GM23338 (cell line): Measurements from ENCODE around the gene RFX3. TPM values are rescaled to one million over a fixed set of nuclear protein-coding genes. Genes with fewer than 3 reads are reported as not detected.

Source experiments
- ATAC-seq: fragments of 200-7000 bp; cut with Tn5 transposase; 3 replicates; pipeline ENCODE4 v1.9.1; 2020
- DNase-seq: peaks from one replicate; pipeline ENCODE4 v3.0.0-alpha.2; 2015; ENCODE audit warnings: low spot score
- H2AFZ ChIP-seq: fragments of 200-600 bp; sonication (generic); 2 replicates; pipeline ENCODE4 v1.8.0; 2016; ENCODE audit warnings: antibody characterized with exemption, mild to moderate bottlenecking, moderate library complexity
- H3F3A ChIP-seq: fragments of 200-600 bp; sonication (generic); replicated peaks from 2 replicates; pipeline ENCODE4 v1.8.0; 2017; ENCODE audit warnings: antibody characterized with exemption, mixed run types, low read depth
- H3K27ac ChIP-seq: fragments of 200-600 bp; sonication (generic); 2 replicates; pipeline ENCODE4 v1.6.1; 2016; ENCODE audit warnings: low read depth
- H3K27me3 ChIP-seq: fragments of 200-600 bp; sonication (generic); 2 replicates; pipeline ENCODE4 v1.8.0; 2016; ENCODE audit warnings: mild to moderate bottlenecking, mixed run types, moderate library complexity; ENCODE audit not compliant: insufficient read depth
- H3K36me3 ChIP-seq: fragments of 200-600 bp; sonication (generic); 2 replicates; pipeline ENCODE4 v1.8.0; 2016; ENCODE audit warnings: mild to moderate bottlenecking; ENCODE audit not compliant: insufficient read depth
- H3K4me1 ChIP-seq: fragments of 200-600 bp; sonication (generic); 2 replicates; pipeline ENCODE4 v1.8.0; 2016; ENCODE audit warnings: mild to moderate bottlenecking, moderate library complexity; ENCODE audit not compliant: insufficient read depth
- H3K4me2 ChIP-seq: fragments of 200-600 bp; sonication (generic); 2 replicates; pipeline ENCODE4 v1.7.1; 2017; ENCODE audit warnings: mixed run types
- H3K4me3 ChIP-seq: fragments of 200-600 bp; sonication (generic); 2 replicates; pipeline ENCODE4 v1.6.1; 2016; ENCODE audit warnings: mixed run types
- H3K79me2 ChIP-seq: fragments of 200-600 bp; sonication (generic); replicated peaks from 2 replicates; pipeline ENCODE4 v1.8.0; 2017; ENCODE audit warnings: mild to moderate bottlenecking; ENCODE audit not compliant: insufficient read depth
- H3K9me2 ChIP-seq: fragments of 200-600 bp; sonication (generic); 2 replicates; pipeline ENCODE4 v1.8.0; 2017; ENCODE audit not compliant: insufficient read depth
- H4K20me1 ChIP-seq: fragments of 200-600 bp; sonication (generic); replicated peaks from 2 replicates; pipeline ENCODE4 v1.8.0; 2017; ENCODE audit warnings: mild to moderate bottlenecking; ENCODE audit not compliant: insufficient read depth
- H3K27ac Mint-ChIP-seq: 2 replicates; pipeline ENCODE4 v1.8.0; 2020; ENCODE audit warnings: inconsistent platforms, mild to moderate bottlenecking, moderate library complexity, mixed read lengths
- H3K27me3 Mint-ChIP-seq: 3 replicates; pipeline ENCODE4 v1.8.0; 2022; ENCODE audit warnings: low read depth, mild to moderate bottlenecking, moderate library complexity, mixed read lengths, inconsistent platforms; ENCODE audit not compliant: insufficient read depth, poor library complexity
- H3K36me3 Mint-ChIP-seq: 3 replicates; pipeline ENCODE4 v1.8.0; 2021; ENCODE audit warnings: low read depth, mild to moderate bottlenecking, inconsistent platforms, moderate library complexity, mixed read lengths
- H3K4me1 Mint-ChIP-seq: 3 replicates; pipeline ENCODE4 v1.8.0; 2020; ENCODE audit warnings: mild to moderate bottlenecking, inconsistent platforms, mixed read lengths
- H3K4me3 Mint-ChIP-seq: 3 replicates; pipeline ENCODE4 v1.8.0; 2021; ENCODE audit warnings: moderate library complexity, mild to moderate bottlenecking, inconsistent platforms, mixed read lengths
- H3K9me3 Mint-ChIP-seq: 3 replicates; pipeline ENCODE4 v1.8.0; 2020; ENCODE audit warnings: moderate library complexity, mild to moderate bottlenecking, inconsistent platforms, mixed read lengths
- CREB1 ChIP-seq: fragments of 250-450 bp; sonication (Bioruptor Pico); IDR thresholded peaks from 2 replicates; pipeline ENCODE4 v1.5.0; 2020; ENCODE audit warnings: low read depth, mild to moderate bottlenecking, moderate library complexity
- EZH2 ChIP-seq: fragments of 200-600 bp; sonication (generic); IDR thresholded peaks from one replicate; pipeline ENCODE4 v1.8.0; 2017; ENCODE audit warnings: antibody characterized with exemption, mild to moderate bottlenecking, low read depth; ENCODE audit not compliant: unreplicated experiment
- JUNB ChIP-seq: IDR thresholded peaks from one replicate; pipeline ENCODE4 v1.6.1; 2016; ENCODE audit warnings: antibody characterized with exemption; ENCODE audit not compliant: unreplicated experiment
- NANOG ChIP-seq: IDR thresholded peaks from 2 replicates; pipeline ENCODE4 v1.6.1; 2016; ENCODE audit warnings: antibody characterized with exemption, borderline replicate concordance
- STAT1 ChIP-seq: IDR thresholded peaks from one replicate; pipeline ENCODE4 v1.6.1; 2016; ENCODE audit warnings: antibody characterized with exemption; ENCODE audit not compliant: unreplicated experiment
- ZNF114 ChIP-seq: fragments of 250-450 bp; sonication (Bioruptor Pico); IDR thresholded peaks from 2 replicates; pipeline ENCODE4 v1.5.0; 2020; ENCODE audit warnings: mild to moderate bottlenecking, moderate library complexity
- ZNF331 ChIP-seq: fragments of 250-450 bp; sonication (Bioruptor Pico); IDR thresholded peaks from 2 replicates; pipeline ENCODE4 v1.5.0; 2020; ENCODE audit warnings: low read depth, mild to moderate bottlenecking, moderate library complexity
- polyA plus RNA-seq: library from polyadenylated mRNA; unstranded; fragments of >200 nt; fragmentation: Nextera tagmentation; extraction: Ambion mirVana; gene quantifications from 2 replicates; pipeline ENCODE4 v1.2.1, GENCODE V29; 2016
- total RNA-seq: library from RNA; depleted of rRNA; stranded (reverse); fragments of >200 nt; shearing (Covaris generic); gene quantifications from 2 replicates; pipeline ENCODE4 v1.2.3, GENCODE V29; 2014
- TF ChIP-seq, protein P1 (sequence below): fragments of 250-450 bp; sonication (Bioruptor Pico); IDR thresholded peaks from 2 replicates; pipeline ENCODE4 v1.5.0; 2020; ENCODE audit warnings: mild to moderate bottlenecking, moderate library complexity
- TF ChIP-seq, protein P2 (sequence below), 2 experiments: fragments of 200-600 bp in 1 of 2; sonication (generic) in 1 of 2; conservative IDR thresholded peaks; 2 replicates each; pipeline versions ENCODE4 v1.5.1 to v1.6.1; 2016 to 2017; ENCODE audit warnings: antibody characterized with exemption in 2 of 2, low read depth in 2 of 2, mild to moderate bottlenecking in 2 of 2, moderate library complexity in 1 of 2

The RFX3 gene
- total and polyA plus RNA-seq, 2 experiments from 2014 or later: 9.8 to 22.1 TPM

DNA sequence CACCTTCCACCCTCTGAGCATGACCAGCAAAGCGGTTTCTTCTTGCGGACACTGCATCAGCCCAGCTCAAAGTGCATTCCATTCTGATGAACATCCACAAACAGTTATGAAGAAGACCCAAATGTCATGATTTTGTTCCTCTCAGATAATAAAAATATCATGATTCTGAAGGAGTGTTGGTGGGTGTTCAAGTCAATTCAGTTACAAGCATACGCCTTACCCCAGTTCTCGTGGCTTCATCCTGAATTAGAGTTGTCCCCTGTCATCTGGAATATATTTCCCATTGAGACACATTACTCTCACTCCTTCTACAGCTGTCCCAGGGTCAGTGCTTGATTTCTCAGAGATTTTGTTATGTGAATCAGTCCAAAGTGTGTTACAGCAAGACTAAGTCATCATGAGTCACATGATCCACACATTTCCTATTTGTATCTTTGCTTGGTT, 325.4 kb downstream of the RFX3 start:
- DNase-seq (no peak), ATAC-seq (no peak)
- Mint-ChIP-seq H3K36me3 (no peaks in the 10 kb centered on the region), H3K27me3 (peaks cover 7% of the 10 kb centered on the region), H3K4me1 (peaks cover 3% of the 10 kb centered on the region; the same call in 1 of the 3 replicates), H3K4me3 (no peak overlapping the region), H3K27ac (no peak overlapping the region), H3K9me3 (no peaks in the 10 kb centered on the region)
- Histone ChIP-seq H2AFZ (no peak overlapping the region), H3K27ac (no peak overlapping the region), H3K4me1 (no peaks in the 10 kb centered on the region), H3K9me2 (no peaks in the 10 kb centered on the region), H3F3A (no peaks in the 10 kb centered on the region), H3K4me2 (no peak overlapping the region), H3K79me2 (no peaks in the 10 kb centered on the region), H4K20me1 (no peaks in the 10 kb centered on the region), H3K4me3 (no peak overlapping the region), H3K36me3 (no peaks in the 10 kb centered on the region), H3K27me3 (no peaks in the 10 kb centered on the region)
- no peak for TF ChIP-seq ZNF331 (CRISPR knock-in tag)
- TF ChIP-seq ZNF114 (CRISPR knock-in tag): no peak
- no peak for TF ChIP-seq EZH2
- no peak for TF ChIP-seq STAT1
- TF ChIP-seq, protein P1, sequence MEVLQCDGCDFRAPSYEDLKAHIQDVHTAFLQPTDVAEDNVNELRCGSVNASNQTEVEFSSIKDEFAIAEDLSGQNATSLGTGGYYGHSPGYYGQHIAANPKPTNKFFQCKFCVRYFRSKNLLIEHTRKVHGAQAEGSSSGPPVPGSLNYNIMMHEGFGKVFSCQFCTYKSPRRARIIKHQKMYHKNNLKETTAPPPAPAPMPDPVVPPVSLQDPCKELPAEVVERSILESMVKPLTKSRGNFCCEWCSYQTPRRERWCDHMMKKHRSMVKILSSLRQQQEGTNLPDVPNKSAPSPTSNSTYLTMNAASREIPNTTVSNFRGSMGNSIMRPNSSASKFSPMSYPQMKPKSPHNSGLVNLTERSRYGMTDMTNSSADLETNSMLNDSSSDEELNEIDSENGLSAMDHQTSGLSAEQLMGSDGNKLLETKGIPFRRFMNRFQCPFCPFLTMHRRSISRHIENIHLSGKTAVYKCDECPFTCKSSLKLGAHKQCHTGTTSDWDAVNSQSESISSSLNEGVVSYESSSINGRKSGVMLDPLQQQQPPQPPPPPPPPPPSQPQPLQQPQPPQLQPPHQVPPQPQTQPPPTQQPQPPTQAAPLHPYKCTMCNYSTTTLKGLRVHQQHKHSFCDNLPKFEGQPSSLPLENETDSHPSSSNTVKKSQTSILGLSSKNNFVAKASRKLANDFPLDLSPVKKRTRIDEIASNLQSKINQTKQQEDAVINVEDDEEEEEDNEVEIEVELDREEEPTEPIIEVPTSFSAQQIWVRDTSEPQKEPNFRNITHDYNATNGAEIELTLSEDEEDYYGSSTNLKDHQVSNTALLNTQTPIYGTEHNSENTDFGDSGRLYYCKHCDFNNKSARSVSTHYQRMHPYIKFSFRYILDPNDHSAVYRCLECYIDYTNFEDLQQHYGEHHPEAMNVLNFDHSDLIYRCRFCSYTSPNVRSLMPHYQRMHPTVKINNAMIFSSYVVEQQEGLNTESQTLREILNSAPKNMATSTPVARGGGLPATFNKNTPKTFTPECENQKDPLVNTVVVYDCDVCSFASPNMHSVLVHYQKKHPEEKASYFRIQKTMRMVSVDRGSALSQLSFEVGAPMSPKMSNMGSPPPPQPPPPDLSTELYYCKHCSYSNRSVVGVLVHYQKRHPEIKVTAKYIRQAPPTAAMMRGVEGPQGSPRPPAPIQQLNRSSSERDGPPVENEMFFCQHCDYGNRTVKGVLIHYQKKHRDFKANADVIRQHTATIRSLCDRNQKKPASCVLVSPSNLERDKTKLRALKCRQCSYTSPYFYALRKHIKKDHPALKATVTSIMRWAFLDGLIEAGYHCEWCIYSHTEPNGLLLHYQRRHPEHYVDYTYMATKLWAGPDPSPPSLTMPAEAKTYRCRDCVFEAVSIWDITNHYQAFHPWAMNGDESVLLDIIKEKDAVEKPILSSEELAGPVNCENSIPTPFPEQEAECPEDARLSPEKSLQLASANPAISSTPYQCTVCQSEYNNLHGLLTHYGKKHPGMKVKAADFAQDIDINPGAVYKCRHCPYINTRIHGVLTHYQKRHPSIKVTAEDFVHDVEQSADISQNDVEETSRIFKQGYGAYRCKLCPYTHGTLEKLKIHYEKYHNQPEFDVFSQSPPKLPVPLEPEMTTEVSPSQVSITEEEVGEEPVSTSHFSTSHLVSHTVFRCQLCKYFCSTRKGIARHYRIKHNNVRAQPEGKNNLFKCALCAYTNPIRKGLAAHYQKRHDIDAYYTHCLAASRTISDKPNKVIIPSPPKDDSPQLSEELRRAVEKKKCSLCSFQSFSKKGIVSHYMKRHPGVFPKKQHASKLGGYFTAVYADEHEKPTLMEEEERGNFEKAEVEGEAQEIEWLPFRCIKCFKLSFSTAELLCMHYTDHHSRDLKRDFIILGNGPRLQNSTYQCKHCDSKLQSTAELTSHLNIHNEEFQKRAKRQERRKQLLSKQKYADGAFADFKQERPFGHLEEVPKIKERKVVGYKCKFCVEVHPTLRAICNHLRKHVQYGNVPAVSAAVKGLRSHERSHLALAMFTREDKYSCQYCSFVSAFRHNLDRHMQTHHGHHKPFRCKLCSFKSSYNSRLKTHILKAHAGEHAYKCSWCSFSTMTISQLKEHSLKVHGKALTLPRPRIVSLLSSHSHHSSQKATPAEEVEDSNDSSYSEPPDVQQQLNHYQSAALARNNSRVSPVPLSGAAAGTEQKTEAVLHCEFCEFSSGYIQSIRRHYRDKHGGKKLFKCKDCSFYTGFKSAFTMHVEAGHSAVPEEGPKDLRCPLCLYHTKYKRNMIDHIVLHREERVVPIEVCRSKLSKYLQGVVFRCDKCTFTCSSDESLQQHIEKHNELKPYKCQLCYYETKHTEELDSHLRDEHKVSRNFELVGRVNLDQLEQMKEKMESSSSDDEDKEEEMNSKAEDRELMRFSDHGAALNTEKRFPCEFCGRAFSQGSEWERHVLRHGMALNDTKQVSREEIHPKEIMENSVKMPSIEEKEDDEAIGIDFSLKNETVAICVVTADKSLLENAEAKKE: no peak
- TF ChIP-seq, protein P2, sequence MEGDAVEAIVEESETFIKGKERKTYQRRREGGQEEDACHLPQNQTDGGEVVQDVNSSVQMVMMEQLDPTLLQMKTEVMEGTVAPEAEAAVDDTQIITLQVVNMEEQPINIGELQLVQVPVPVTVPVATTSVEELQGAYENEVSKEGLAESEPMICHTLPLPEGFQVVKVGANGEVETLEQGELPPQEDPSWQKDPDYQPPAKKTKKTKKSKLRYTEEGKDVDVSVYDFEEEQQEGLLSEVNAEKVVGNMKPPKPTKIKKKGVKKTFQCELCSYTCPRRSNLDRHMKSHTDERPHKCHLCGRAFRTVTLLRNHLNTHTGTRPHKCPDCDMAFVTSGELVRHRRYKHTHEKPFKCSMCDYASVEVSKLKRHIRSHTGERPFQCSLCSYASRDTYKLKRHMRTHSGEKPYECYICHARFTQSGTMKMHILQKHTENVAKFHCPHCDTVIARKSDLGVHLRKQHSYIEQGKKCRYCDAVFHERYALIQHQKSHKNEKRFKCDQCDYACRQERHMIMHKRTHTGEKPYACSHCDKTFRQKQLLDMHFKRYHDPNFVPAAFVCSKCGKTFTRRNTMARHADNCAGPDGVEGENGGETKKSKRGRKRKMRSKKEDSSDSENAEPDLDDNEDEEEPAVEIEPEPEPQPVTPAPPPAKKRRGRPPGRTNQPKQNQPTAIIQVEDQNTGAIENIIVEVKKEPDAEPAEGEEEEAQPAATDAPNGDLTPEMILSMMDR (conservative IDR thresholded peaks at IDR 0.05; ENCODE audit: low read depth in 2 of 2): no peak
- no peak for TF ChIP-seq NANOG
- TF ChIP-seq CREB1 (CRISPR knock-in tag): no peak
- no peak for TF ChIP-seq JUNB
